HG03571 (cell line): ENCODE measurements around the gene DUOXA1.
A peak's percentile ranks its signal among the peaks of the same experiment; 100 is the strongest.

Experiments
- ATAC-seq: cut with Tn5 transposase; IDR thresholded peaks from one replicate; pipeline ENCODE4 v1.9.1; 2021; ENCODE audit not compliant: unreplicated experiment

The DUOXA1 gene, protein sequence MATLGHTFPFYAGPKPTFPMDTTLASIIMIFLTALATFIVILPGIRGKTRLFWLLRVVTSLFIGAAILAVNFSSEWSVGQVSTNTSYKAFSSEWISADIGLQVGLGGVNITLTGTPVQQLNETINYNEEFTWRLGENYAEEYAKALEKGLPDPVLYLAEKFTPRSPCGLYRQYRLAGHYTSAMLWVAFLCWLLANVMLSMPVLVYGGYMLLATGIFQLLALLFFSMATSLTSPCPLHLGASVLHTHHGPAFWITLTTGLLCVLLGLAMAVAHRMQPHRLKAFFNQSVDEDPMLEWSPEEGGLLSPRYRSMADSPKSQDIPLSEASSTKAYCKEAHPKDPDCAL

DNA sequence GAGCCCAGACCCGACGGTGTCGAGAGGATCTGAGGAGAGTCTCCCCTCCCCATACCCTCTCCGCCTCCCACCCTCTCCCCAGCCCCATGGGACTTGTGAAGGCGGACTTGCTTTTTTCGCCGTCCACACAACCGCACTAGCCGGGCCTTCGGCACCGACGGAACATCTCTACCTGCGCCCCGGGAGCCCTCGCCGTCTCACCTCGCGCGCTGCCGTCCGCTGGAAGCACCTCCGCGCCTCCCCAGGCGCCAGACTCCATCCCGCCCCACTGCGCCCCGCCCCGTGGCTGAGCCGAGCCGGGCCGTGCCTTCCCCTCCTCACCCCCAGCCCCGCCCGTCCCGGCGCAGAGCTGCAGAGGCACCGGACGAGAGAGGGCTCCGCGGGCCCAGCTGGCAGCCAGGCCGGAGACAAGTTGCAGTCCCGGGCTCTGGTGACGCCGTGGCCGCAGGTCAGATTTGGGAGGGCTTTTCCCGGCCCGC is at the start of gene DUOXA1, which contains the start of gene DUOX1:
DUOXA1 (minus strand) TSS at position 229 of the 479 bp plus-strand sequence. CDS start 6,865 bp downstream, outside the sequence.
DUOX1 (plus strand) TSS at position 344 of the 479 bp plus-strand sequence. CDS start 1,973 bp downstream, outside the sequence.
- ATAC-seq = no peak

DNA sequence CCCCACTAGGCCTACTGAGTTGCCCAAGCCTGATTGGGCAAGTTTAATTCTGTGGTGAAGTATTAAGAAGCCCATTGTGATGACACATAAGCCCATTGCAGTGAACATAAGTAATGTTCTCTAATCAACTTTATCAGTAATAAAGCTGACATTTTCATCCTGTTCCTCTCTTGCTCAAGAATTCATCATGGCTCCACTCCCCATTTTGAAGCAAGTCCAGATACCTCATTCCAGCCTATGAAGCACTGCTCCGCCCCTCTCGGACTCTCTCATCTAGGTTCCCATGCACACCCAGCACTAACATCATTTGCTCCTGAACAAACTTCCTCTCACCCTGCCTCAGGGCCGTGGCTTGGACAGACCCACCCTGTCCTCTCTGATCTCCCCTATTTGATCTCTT is 47.6 kb upstream of the DUOXA1 start:
- ATAC-seq = no peak

DNA sequence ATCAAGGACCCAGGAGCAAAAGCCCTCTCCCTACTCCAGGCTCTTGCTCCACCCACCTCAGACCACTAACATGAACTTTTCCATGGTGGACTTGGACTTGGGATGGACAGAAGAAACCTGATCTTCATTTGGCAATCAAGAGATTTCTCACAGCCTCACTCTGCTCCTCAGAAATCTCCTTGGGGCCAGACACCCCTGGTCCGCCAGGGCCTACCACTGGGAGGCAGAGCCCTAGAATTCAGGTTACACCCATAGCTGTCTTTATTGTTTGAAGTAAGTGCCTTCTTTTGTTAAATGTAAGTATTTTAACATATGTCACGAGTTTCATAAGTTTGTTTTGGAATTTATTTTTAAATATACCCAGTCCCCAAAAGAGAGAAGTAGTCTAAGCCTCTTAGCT is 44.9 kb upstream of the DUOXA1 start:
- no peak for ATAC-seq

DNA sequence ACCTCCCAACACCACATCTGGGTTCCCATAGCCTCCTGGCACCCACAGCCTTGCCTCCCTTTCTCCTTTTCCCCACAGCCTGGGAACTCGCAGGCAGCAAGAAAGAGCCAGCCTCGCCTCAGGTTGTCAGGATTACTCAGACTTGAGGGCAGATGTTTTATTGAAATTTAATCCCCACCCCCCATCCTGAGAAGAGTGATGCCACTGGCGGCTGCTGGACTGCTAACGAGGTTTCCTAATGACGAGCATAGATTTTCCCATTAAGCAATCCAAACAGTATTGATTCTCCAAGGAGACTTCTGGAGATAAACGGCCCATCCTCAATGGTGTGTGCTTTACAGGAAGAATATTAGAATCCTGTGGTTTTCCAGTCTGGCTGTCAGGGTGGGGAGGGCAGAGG is 44.4 kb upstream of the DUOXA1 start:
- no peak for ATAC-seq

DNA sequence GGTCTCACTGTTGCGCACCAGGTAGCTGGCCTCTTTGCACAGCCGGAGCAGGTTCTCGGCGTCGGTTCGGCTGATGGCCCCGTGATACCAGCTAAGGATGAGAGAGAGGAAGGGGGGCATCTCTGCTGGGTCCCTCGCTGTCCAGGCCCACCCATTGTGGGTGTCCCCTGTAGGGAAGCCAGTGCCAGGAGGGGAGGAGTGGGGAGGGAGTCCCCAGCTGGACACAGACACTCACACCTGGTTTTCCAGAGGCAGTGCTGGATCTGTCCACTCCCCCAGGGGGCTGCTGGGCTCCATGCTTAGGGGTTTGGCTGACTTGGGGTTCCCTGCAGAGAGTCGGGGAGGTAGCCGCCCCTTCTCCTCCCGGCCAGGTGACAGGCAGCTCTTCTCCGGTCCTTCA is 42.2 kb upstream of the DUOXA1 start:
- no peak for ATAC-seq

DNA sequence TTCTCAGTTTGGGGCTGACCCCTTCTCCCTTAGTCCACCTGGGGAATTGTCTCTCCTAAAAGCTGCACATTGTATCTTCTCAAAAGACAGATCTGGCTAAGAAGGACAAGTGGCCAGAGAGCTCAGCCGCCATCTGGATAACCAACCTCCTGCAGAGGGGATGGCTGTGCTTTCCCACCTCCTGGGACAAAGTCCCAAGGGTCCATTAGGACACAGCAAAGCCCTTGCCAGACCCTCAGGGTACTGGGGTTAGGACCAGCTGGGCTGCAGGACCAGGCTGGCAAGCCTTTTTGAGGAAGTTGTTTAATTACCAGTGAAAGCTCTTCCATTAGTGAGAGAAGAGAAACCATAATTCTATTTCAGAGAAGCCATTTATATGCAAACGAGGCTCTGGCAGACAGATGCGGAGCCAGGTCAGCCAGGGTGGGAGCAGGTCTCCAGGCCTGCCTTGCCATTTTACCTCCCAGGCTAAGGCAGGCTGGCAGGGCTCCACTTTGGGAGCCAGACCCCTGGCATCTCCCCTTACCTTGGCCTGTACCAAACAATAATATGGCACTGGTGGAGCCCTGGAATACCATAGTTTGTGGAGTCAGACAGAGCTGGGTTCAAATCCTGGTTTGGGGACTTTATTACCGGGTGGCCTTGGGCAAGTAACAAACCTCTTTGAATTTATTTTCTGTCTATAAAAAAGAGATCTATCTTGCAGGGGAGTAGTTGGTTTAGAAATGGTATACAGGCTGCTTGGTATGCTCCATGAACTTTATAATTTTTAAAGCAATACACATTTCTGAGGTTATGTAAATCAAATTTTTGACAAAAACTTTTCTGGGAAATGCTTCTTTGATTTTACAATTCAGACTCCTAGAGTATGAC is 40.2 kb upstream of the DUOXA1 start:
- ATAC-seq = no peak

DNA sequence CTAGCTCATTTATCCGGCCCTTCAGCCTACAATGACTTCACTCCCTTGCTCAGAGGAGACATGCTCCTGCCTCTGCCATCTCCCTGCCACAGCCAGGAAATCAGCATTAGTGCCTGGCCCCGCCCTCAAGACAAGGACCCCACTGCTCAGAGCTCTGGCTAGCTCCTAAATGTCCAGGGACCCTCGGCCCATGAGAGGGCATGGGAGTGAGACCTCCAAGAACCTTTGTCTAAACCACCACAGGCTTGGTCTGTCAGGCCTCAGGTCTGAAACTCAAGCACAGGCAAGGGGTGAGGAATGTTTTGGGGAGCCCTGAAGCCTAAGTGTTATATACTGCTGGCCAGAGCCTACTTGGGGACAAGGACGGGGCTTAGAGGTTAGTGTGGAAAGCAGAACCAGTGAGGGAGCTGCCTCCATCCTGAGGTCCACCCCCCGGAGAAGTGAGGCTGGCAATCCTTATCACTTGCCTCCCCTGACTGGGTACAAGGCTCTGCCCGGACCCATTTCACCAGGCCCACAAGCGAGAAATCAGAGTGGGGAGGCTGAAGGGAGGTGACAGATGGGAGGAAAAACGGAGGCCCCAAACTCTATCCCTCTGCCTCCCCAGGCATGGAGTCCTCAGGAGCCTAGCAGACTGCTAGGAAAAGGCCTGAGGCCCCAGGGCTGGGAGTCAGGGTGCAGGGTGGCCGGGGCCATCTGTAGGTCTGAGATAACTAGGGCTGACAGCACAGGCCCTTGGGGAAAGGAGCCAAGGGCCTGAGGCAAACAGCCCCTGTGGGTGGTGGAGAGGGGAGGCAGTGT is 39.3 kb upstream of the DUOXA1 start:
- no peak for ATAC-seq

DNA sequence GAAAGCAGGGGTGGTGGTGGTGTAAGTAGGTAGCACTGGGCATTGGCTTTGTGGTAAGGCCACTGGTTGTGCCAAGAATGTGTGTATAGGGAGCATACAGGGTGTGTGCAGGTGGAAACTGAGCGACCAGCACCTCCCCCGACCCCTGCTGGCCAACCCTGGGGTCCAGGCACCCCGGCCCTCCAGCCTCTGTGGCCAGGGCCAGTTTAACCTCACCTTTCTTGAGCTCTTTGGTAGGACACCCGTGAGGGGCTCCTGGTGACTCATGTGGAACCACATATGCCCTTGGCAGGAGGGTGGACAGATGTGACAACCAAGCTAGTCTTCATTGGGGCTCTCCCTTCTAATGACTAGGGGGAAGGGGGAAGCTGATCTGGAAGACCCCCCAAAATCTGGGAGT is 38.6 kb upstream of the DUOXA1 start:
- no peak for ATAC-seq

DNA sequence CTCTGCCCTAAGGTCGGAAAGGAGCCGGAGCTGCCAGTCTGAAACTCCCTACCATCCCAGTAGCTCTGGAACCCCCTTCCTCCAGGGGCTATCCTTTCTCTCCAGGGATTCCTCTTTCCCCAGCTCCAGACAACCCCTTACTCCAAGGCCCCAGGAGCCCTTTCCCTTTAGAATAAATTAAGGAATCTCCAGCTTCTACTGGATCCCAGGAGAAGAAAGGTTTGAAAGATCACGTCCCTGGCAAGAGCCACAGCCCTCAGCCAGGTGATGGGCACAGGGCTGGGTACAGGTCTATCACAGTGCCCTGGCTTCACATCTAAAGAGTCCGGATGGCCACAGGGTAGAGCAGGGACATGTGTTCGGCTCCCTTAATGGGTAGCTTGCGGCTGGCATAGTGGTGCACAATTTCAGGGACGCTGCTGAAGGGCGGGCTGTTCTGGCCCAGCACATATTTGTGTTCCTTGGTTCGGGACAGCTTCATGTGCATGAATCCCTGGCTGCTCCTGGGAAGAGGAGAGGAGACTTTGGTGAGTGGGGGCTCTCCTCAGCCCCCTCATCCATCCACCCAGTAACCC is 38.0 kb upstream of the DUOXA1 start:
- no peak for ATAC-seq

DNA sequence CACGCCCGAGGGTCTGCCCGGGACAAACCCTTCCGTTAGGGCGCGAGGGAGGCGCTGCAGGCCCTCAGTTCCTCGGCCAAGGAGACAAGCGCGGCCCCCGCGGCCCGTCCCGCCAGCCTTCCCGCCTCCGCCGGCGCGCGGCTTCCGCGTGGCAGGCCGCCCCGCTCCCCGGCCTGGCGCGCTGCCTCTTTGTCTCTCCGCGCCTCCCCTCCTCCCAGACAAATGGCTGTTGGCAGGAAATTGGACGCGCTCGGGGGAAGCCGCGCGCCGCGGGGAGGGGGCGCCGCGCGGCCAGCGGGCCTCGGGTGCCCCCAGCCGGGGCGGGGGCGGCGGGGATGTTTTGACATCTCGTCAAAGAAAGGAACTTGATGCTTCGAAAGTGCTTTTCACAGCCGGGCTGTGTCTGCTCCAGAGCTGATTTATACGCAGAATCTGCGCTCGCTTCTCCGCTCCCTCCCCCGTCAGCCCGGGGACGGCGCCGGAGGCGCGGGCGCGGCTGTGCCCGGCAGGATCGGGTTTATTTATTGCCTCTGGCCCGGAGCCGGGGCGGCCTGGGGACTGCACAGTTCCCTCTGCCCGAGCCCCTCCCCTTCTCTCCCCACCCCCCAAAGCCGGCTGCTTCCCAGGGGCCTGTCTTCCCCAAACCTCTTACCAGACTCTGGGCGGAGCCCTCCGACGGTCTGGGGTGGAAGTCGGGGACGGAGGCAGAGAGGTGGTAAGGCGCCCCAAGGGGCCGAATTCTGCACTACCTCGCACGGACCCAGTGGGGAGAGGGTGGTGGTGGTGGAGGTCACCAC is 37.4 kb upstream of the DUOXA1 start:
- ATAC-seq = peak; percentile 90

DNA sequence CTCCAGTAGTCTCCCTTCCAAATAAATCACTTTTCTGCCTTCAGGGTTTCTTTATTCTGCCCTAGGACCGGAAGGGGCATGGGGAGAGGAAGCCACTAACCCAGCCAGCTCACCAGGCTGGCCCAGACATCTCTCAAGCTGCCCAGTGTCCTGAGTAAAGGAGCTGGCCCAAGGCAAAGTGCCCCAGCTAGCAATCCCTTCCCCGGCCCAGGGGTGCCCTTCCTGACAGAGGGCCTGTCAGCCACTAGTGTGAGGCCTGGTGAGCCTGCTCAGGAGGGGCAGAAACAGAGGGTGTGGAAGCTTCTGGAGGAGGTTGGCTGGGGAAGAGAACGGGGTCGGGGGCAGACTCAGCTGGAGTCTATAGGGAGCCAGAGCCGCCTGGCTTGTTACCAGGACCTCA is 35.9 kb upstream of the DUOXA1 start:
- no peak for ATAC-seq

DNA sequence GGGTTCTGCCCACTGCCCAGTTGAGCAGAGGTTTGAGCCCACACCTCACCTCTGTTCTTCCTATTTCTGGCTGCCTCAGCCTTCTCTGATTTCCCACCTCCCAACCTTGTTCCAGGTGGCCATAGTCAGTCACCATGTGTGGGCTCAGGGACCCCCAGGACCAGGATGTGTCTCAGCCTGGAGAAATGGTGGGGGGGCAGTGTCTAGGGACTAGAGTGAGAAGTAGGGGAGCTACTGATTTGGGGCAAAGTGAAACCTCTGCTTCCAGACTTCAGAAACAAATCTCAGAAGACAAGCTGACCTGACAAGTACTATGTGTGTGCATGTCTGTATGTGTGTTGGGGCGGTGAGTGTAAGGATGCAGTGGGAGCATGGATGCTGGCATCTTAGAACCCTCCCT is 35.2 kb upstream of the DUOXA1 start:
- ATAC-seq = no peak

DNA sequence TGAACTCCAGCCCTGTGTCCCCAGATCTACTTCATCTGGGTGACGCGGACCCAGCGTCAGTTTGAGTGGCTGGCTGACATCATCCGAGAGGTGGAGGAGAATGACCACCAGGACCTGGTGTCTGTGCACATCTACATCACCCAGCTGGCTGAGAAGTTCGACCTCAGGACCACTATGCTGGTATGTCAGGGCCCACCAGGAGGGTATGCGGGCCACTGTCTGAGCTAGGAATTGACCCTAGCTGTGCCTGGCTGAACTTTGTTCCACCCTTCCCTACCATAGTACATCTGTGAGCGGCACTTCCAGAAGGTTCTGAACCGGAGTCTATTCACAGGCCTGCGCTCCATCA is 33.8 kb upstream of the DUOXA1 start:
- no peak for ATAC-seq

DNA sequence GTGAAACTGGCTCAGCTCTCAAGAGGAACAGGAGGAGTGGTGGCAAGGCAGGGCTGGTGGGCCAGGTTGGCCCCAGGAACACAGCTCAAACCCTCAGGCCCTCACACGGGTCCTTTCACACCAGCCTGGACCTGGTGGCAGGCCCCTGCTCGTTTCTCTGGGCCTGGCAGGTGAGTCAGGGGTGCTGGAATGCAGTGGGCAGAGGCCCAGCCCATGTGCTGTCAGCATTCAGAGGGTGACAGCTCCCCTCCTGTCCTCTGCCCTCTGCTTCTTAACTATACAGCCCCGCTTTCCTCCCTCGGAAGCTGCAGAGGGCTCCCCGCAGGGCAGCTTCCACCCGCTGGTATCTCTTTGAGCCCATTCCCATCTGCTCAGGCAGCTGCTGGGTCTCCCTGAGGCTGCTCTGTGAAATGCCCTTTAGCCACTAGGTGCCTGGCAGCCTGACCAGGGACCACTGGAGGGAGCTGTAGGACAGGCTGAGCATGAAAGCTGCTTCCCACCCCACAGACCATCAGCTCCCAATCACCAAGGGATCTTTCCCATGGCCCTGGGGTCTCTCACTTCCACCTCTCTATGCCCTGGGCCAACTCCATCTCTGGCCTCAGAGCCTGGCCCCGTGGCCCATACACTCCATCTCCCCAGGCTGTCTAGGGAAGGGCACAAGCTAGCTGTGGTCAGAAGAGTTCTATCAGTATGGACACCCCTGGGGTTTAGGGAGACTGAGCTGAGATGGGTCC is 33.3 kb upstream of the DUOXA1 start:
- ATAC-seq = no peak

DNA sequence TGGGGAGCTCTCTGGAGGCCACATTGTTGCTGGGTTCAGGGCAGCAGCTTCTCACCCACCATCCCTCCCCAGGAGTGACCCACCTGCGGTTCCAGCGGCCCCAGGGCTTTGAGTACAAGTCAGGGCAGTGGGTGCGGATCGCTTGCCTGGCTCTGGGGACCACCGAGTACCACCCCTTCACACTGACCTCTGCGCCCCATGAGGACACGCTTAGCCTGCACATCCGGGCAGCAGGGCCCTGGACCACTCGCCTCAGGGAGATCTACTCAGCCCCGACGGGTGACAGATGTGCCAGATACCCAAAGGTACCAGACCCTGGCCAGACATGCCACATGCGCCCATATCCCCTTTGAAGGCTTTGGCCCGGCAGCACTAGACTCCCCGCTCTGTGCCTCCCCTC is 32.0 kb upstream of the DUOXA1 start:
- no peak for ATAC-seq

DNA sequence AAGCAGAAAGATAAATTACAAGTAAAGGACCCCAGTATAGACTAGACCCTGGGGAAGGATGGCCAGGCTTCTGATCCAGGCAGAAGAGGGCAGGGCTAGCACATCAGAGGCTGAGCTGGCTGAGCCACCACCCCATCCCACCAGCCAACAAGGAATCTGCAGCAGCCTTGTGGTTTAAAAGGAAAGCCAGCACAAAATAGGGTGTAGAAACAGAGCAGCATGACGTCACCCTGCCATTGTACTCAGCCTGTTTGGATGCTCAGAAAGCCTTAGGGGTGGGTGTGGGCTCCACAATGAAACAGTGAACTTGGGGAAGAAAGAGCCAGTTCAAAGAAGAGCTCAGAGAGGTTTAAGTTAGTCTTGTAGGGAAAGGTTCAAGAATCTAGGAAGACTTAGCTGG is 28.3 kb upstream of the DUOXA1 start:
- no peak for ATAC-seq

DNA sequence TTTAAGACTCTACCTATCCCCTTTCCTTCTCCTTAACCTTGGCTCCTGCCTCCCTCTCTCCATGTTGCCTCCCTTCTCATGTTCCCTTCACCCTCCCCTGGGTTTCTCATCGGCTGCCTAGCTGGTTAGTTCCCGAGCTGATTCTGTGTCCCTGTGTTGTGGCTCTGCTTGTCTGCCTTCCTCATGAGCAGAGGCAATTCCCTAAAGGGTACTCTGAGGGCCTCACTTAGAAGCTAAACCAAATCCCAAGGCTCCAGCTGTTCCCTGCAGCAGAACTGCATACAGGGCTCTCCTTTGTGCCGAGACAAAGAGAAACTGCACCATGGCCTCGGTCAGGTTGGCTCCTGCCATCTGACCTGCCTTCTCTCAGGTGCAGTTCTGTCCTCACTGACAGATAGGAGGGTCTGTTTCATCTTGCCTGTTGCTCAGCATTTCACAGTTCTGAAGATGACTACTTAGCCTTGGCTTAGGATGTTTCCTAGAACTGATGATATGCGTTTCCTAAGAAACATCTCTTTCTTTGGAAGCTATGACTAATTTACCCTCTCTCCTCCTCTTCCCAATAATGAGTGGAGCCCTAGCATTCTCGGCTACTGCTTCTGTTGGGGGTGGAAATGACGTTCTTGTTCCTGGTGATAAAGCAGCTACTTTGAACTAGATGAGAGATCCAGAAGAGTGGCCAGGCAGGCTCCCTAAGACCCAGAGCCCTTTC is 27.2 kb upstream of the DUOXA1 start:
- no peak for ATAC-seq

DNA sequence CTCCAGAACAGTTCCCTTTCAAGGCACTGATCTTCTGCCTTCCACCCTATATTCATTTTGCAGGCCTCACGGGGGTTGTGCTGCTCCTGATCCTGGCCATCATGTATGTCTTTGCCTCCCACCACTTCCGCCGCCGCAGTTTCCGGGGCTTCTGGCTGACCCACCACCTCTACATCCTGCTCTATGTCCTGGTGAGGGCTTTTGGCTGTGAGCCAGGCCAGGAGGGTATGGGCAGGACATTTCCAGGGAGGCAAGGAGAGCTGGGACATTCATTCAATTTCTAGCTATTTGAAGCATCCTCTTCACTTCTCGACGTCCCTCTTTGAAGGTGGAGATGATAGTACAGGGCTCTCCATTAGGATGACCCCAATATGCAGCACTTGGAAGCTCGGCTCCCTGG is 26.1 kb upstream of the DUOXA1 start:
- ATAC-seq = no peak
